Skeletal muscle satellite cell (primary cell): ENCODE data around the gene CRACR2A.

Source experiments
- H3K27me3 ChIP-seq: 2 replicates; pipeline ENCODE4 v1.7.0; 2013; ENCODE audit warnings: low read length; ENCODE audit not compliant: control insufficient read depth, insufficient read depth
- H3K36me3 ChIP-seq: 2 replicates; pipeline ENCODE4 v1.7.0; 2013; ENCODE audit warnings: mild to moderate bottlenecking, control low read depth, low read length; ENCODE audit not compliant: insufficient read depth
- H3K4me1 ChIP-seq: 2 replicates; pipeline ENCODE4 v1.7.0; 2013; ENCODE audit warnings: low read length; ENCODE audit not compliant: control insufficient read depth, insufficient read depth
- H3K4me2 ChIP-seq: 2 replicates; pipeline ENCODE4 v1.7.0; 2013; ENCODE audit warnings: mild to moderate bottlenecking, low read length
- H3K4me3 ChIP-seq: 2 replicates; pipeline ENCODE4 v1.7.0; 2013; ENCODE audit warnings: low read length
- H3K9ac ChIP-seq: 2 replicates; pipeline ENCODE4 v1.7.0; 2013; ENCODE audit warnings: mild to moderate bottlenecking, low read depth, low read length, moderate library complexity
- H3K9me3 ChIP-seq: replicated peaks from 2 replicates; pipeline ENCODE4 v1.7.0; 2013; ENCODE audit warnings: mild to moderate bottlenecking, control low read depth, low read length

Gene CRACR2A

GRCh38 chr12:3605692-3606091 lies 147.2 kb downstream of the CRACR2A start:
- no peaks in the 10 kb centered on the region for H3K4me1 ChIP-seq
- H3K27me3 ChIP-seq, result peaks cover 17% of the 10 kb centered on the region
- H3K4me2 ChIP-seq, result no peak overlapping the region
- no peaks in the 10 kb centered on the region for H3K36me3 ChIP-seq
- H3K4me3 ChIP-seq, result no peak overlapping the region
- no peaks in the 10 kb centered on the region for H3K9me3 ChIP-seq
- H3K9ac ChIP-seq, result no peak overlapping the region

DNA sequence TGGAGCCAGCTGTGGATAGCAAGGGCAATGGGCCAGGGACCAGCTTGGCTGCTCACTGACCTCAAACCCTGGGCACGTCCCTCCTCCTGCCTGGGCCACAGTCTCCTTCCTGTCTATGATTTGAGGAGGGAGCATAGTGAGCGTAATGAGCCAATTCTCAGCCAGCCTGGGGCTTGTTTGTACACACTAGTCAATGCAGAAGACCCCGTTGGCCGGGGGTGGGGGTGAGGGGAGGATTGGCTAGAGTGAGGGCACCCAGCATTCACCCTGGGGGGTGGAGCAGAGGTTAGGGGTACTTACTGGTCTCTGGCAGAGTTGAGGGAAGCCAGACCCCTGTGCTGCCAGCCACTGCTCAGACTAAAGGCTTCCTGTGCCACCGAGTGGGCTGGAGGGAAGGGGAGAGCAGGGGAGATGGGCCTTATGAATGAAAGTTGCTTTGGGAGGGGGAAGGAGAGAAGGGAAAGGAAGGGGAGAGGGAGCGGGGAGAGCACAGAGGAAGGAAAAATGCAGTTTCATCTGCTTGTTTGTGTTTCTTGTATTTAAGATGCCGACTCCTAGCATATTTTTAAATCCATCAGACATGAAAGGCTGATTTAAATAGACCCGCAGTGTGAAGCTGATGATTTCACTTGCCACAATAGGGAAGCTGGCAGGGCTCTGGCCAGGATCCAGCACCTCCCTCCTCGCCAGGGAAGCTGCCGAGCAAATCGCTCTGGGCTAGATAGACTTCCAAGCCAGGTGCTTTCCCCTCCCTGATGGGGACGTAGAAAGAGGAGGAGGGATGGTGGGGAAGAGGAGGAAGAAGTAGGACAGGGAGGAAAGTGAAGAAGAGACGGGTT lies 147.9 kb downstream of the CRACR2A start:
- H3K4me1 ChIP-seq, result no peaks in the 10 kb centered on the region
- no peak overlapping the region for H3K4me3 ChIP-seq
- H3K4me2 ChIP-seq, result no peak overlapping the region
- H3K36me3 ChIP-seq, result no peaks in the 10 kb centered on the region
- H3K9me3 ChIP-seq, result no peaks in the 10 kb centered on the region
- H3K27me3 ChIP-seq, result peaks cover 24% of the 10 kb centered on the region
- no peak overlapping the region for H3K9ac ChIP-seq

- Histone ChIP-seq H3K4me3 (no peak overlapping the region), H3K27me3 (peaks cover 31% of the 10 kb centered on the region), H3K9me3 (no peaks in the 10 kb centered on the region), H3K4me1 (no peaks in the 10 kb centered on the region), H3K4me2 (no peak overlapping the region), H3K9ac (no peak overlapping the region), H3K36me3 (no peaks in the 10 kb centered on the region)
These were observed 148.6 kb downstream of the CRACR2A start for GRCh38 chr12:3604286-3604685.

DNA sequence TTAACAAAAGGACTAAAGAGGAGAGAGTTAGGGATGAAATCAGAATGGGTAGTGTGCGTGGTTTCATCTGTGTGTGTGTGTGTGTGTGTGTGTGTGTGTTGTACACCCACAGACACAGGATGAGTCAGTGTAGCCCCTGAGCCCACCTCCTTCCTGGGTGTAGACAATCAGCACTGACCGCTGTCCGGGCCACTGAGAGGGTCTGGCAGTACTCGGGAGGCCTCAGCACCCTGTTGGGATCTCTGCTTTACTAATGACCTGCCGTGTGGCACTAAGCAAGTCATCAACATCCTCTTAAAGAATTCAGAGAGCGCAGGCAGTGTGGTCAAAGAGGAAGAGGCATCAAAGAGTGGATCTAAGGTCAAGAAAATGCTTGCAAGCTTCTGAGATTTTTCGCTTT lies 149.3 kb downstream of the CRACR2A start:
- H3K27me3 ChIP-seq, result peaks cover 38% of the 10 kb centered on the region
- no peak overlapping the region for H3K4me2 ChIP-seq
- no peaks in the 10 kb centered on the region for H3K9me3 ChIP-seq
- no peak overlapping the region for H3K9ac ChIP-seq
- no peaks in the 10 kb centered on the region for H3K36me3 ChIP-seq
- no peak overlapping the region for H3K4me3 ChIP-seq
- H3K4me1 ChIP-seq, result no peaks in the 10 kb centered on the region

DNA sequence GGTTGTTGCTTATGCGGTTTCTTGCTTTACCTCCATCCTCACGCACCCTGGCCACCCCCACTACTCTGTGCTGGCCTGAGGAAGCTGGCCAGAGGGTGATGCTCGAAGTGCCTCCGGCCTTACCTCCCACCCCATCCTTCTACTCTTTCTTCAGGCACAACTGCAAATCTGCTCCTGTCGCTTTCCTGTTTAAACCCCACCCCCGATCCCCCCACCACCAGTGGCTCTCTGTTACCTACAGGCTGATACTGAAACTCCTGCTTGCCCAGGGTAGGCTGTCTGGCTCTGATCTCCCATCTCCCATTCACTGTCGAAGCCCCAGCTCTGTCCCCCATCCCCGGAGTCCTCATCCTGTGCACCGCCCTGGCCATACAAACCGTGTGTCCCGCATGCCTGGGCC lies 150.4 kb downstream of the CRACR2A start:
- H3K36me3 ChIP-seq, result no peaks in the 10 kb centered on the region
- H3K27me3 ChIP-seq, result peaks cover 46% of the 10 kb centered on the region
- H3K4me1 ChIP-seq, result no peaks in the 10 kb centered on the region
- H3K4me3 ChIP-seq, result no peak overlapping the region
- no peak overlapping the region for H3K9ac ChIP-seq
- no peaks in the 10 kb centered on the region for H3K9me3 ChIP-seq
- H3K4me2 ChIP-seq, result no peak overlapping the region

DNA sequence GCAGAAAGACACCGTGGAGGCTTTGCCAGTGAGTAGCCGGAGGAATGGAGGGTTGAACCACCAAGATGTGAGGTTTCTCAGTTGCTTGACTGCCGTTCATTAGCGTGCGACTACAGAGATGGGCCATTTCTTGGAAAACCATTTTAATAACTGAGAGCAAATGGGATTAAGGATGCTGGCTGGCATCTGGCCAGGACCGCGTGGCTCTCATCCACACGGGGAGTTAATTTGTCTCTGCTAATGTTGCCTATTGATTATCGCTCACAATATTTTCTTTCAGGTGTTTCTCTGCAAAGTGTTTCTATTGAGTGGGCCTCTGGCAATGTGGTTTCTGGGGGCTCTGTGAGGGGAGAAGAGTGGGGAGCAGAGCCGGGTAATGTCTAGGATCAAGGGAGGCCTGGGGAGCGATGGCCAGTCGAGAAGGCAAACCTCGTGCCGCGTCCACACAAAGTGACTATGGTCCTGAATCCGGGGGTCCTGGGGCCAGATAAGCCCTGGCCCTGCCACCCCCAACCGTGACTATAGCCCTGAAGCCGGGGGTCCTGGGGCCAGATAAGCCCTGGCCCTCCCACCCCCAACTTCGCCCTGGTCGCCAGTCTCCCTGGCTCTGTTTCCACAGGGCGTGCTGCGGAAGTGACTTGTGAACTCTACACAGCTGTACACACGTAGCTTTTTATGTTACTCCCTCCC lies 151.3 kb downstream of the CRACR2A start:
- H3K36me3 ChIP-seq, result no peaks in the 10 kb centered on the region
- no peaks in the 10 kb centered on the region for H3K9me3 ChIP-seq
- H3K9ac ChIP-seq, result no peak overlapping the region
- H3K4me1 ChIP-seq, result no peaks in the 10 kb centered on the region
- H3K4me2 ChIP-seq, result no peak overlapping the region
- H3K4me3 ChIP-seq, result no peak overlapping the region
- peaks cover 51% of the 10 kb centered on the region for H3K27me3 ChIP-seq

DNA sequence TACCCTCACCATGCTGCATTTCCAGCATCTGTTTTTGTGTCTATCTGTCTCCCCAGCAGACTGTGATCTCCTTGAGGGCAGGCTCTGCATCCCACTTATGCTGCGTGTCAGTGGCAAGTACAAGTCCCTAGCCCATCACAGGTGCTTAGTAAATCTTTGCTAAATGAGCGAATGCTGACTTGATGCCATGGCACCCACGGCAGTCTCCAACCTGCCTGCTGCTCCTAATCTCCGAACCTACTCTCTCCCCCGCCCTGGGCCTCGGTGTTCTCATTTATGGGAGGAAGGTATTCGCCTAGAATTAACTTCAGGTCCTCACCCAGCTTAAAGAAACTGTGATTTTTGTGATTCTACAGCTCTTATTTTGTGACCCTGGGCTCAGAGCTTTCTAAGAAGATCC lies 152.0 kb downstream of the CRACR2A start:
- Histone ChIP-seq H3K4me3 (no peak overlapping the region), H3K27me3 (peaks cover 56% of the 10 kb centered on the region), H3K4me1 (no peaks in the 10 kb centered on the region), H3K4me2 (no peak overlapping the region), H3K9me3 (no peaks in the 10 kb centered on the region), H3K9ac (no peak overlapping the region), H3K36me3 (no peaks in the 10 kb centered on the region)

GRCh38 chr12:3600039-3600720 lies 152.7 kb downstream of the CRACR2A start:
- H3K4me2 ChIP-seq, result no peak overlapping the region
- H3K36me3 ChIP-seq, result no peaks in the 10 kb centered on the region
- no peak overlapping the region for H3K4me3 ChIP-seq
- no peaks in the 10 kb centered on the region for H3K9me3 ChIP-seq
- no peaks in the 10 kb centered on the region for H3K4me1 ChIP-seq
- peaks cover 57% of the 10 kb centered on the region for H3K27me3 ChIP-seq
- no peak overlapping the region for H3K9ac ChIP-seq

DNA sequence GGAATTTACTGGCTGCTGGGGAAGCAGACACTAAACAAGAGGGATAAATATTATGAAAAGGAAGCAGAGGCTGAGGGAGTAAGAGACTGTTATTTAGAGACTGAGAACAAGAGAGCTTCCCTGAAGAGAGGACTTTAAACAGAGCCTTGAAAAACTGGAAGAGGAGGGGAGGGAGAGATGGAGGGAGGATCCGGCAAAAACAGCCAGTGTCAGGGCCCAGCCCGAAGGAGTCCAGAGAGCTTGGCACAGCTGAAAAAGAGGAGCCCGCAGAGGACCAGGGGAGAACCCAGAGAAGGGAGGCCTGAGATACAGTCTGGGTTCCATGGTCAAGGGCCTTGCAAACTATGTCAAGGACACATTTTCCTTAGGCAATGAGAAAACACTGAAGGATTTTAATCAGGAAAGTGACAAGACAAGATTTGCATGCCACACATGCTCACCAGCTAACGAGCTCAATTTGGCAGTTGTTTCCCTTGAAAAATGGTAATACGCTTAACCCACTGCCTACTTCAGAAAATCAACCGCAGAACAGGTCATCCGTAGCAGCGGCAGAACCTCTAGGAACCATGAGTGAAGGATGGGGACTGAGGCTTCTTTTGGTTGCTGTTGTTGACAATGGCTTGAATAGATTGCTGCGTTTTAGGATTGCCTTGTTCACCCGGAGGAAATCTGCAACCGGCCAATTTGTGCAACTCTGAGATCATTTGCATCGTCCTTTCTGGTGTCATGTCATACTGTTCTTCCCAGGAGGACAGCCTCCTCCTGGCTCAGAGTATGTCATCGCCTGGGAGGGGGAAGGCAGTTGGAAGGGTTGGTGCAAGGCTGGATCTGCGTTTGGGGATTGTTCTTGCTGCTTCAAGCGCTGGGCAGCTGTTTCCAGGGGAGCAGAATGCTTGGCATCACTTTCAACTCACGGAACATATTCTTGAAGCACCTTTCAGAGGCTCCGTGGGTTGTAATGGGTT lies 153.7 kb downstream of the CRACR2A start:
- H3K4me1 ChIP-seq, result no peaks in the 10 kb centered on the region
- no peak overlapping the region for H3K4me2 ChIP-seq
- H3K9ac ChIP-seq, result no peak overlapping the region
- H3K4me3 ChIP-seq, result no peak overlapping the region
- H3K9me3 ChIP-seq, result no peaks in the 10 kb centered on the region
- no peaks in the 10 kb centered on the region for H3K36me3 ChIP-seq
- peaks cover 64% of the 10 kb centered on the region for H3K27me3 ChIP-seq

DNA sequence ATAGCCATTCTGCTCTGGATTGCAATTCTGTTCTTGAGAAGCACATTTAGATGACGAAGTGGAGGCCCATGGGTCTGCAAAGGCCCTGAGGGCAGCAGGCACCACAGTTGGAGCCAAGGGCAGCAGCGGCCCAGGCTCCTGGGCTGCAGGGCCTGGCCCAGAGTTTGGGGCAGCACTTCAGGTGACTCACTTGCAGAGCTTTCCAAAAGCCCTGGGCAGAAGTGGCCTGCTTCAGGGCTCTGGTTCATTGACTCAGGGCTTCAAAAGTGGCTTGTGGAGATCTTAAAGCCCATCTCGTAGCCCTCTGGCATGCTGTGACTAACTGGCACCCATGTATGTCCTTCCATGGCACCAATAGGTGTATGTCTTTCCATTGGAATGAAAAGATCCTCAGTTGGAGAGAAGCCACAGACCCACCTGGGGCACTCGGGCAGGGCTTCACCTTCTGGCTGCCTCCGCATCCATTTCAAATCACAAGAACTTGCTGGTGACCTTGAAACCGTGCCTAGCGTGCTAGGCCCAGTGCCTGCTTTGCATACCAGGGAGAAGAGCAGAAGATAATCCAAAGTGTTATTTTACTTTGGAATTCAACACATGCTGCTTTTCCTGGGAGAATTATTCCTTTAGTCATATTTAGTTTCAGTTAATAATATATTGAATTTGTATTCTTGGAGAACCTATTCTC lies 155.2 kb downstream of the CRACR2A start:
- H3K36me3 ChIP-seq, result no peaks in the 10 kb centered on the region
- H3K27me3 ChIP-seq, result peaks cover 79% of the 10 kb centered on the region
- H3K4me2 ChIP-seq, result no peak overlapping the region
- H3K9ac ChIP-seq, result no peak overlapping the region
- H3K4me1 ChIP-seq, result no peaks in the 10 kb centered on the region
- H3K4me3 ChIP-seq, result no peak overlapping the region
- no peaks in the 10 kb centered on the region for H3K9me3 ChIP-seq
